GM12878 (cell line): ENCODE measurements around the gene JMJD4. TPM values are rescaled to one million over a fixed set of nuclear protein-coding genes. Genes with fewer than 3 reads are reported as not detected.

ENCODE experiments used
- ATAC-seq: fragments of 200-7000 bp; cut with Tn5 transposase; 3 replicates; pipeline ENCODE4 v1.9.1; 2020; ENCODE audit warnings: mild to moderate bottlenecking, moderate library complexity
- BruUV-seq: library from RNA; stranded (reverse); fragments of 400-500 nt; replicated peaks from 2 replicates; lab custom pipeline; 2021; lab: Mats Ljungman, UMichigan
- CTCF ChIA-PET: fragments of 300-600 bp; sonication (Branson Sonifier 250); formaldehyde crosslinking; extraction: SDS; loops from one replicate; lab custom pipeline; 2021; ENCODE audit warnings: inconsistent platforms; lab: Yijun Ruan, JAX
- POLR2A ChIA-PET: fragments of 350-600 bp; formaldehyde crosslinking; extraction: SDS; loops from one replicate; lab custom pipeline; 2021; ENCODE audit warnings: inconsistent platforms; lab: Charles Lee
- RAD21 ChIA-PET: fragments of 300-600 bp; sonication (Branson Sonifier 250); formaldehyde crosslinking; loops from one replicate; lab custom pipeline; 2023; ENCODE audit warnings: antibody characterized with exemption; ENCODE audit not compliant: unreplicated experiment; lab: Charles Lee
- SMC1A ChIA-PET: fragments of 300-600 bp; sonication (Branson Sonifier 250); formaldehyde crosslinking; loops from one replicate; lab custom pipeline; 2023; ENCODE audit not compliant: unreplicated experiment, uncharacterized antibody; lab: Charles Lee
- DNase-seq: peaks from one replicate; pipeline ENCODE4 v3.0.0-alpha.2; 2011; ENCODE audit warnings: low read depth, low spot score
- FAIRE-seq: peaks from 3 replicates; lab custom pipeline; 2011; peaks lifted over from hg19 to GRCh38; lab: Jason Lieb, UNC
- H2AFZ ChIP-seq: 2 replicates; pipeline ENCODE4 v1.6.0; 2011; ENCODE audit warnings: low read depth, low read length, control low read depth; ENCODE audit not compliant: control insufficient read depth
- H3K27ac ChIP-seq: 2 replicates; pipeline ENCODE4 v1.5.1; 2011; ENCODE audit warnings: control low read depth; ENCODE audit not compliant: control insufficient read depth, insufficient read depth
- H3K27me3 ChIP-seq, 2 experiments: replicated peaks in 1 of 2; 2 replicates each; pipeline versions ENCODE4 v1.6.0 to v1.6.1; 2011; ENCODE audit warnings: low read length in 1 of 2; ENCODE audit not compliant: control insufficient read depth in 2 of 2, insufficient read depth in 2 of 2
- H3K36me3 ChIP-seq, 2 experiments: 2 replicates each; pipeline ENCODE4 v1.5.1; 2011; ENCODE audit warnings: low read length in 1 of 2; ENCODE audit not compliant: control insufficient read depth in 2 of 2, insufficient read depth in 2 of 2
- H3K4me1 ChIP-seq: 2 replicates; pipeline ENCODE4 v1.6.1; 2011; ENCODE audit warnings: mild to moderate bottlenecking, low read length, moderate library complexity, mixed read lengths; ENCODE audit not compliant: control insufficient read depth, insufficient read depth
- H3K4me2 ChIP-seq: 2 replicates; pipeline ENCODE4 v1.6.0; 2011; ENCODE audit warnings: control low read depth; ENCODE audit not compliant: control insufficient read depth, insufficient read depth
- H3K4me3 ChIP-seq: fragments of 200-600 bp; sonication (generic); 2 replicates; pipeline ENCODE4 v1.5.1; 2016
- H3K79me2 ChIP-seq: 2 replicates; pipeline ENCODE4 v1.6.0; 2011; ENCODE audit warnings: low read length; ENCODE audit not compliant: control insufficient read depth, insufficient read depth
- H3K9ac ChIP-seq: 2 replicates; pipeline ENCODE4 v1.8.0; 2011; ENCODE audit warnings: low read length, control low read depth, mixed read lengths; ENCODE audit not compliant: control insufficient read depth, insufficient read depth
- H3K9me3 ChIP-seq: replicated peaks from 3 replicates; pipeline ENCODE4 v1.5.1; 2011; ENCODE audit warnings: mild to moderate bottlenecking, low read length; ENCODE audit not compliant: control insufficient read depth, insufficient read depth
- H4K20me1 ChIP-seq: 2 replicates; pipeline ENCODE4 v1.6.0; 2011; ENCODE audit not compliant: control insufficient read depth, insufficient read depth
- CBX5 ChIP-seq: sonication (generic); IDR thresholded peaks from 2 replicates; pipeline ENCODE4 v1.6.1; 2016; ENCODE audit warnings: low read depth, moderate library complexity, mild to moderate bottlenecking, inconsistent platforms
- E2F4 ChIP-seq: IDR thresholded peaks from 2 replicates; pipeline ENCODE4 v1.6.1; 2012; ENCODE audit warnings: low read depth, low read length, improper control_type of control experiment
- E2F8 ChIP-seq: fragments of 450-650 bp; IDR thresholded peaks from 2 replicates; pipeline ENCODE4 v1.6.1; 2018; ENCODE audit warnings: mild to moderate bottlenecking, low read depth, moderate library complexity; ENCODE audit not compliant: partially characterized antibody
- EZH2 ChIP-seq: IDR thresholded peaks from 2 replicates; pipeline ENCODE4 v1.6.1; 2012; ENCODE audit warnings: low read depth, mild to moderate bottlenecking, control low read depth, inconsistent platforms, low read length, borderline replicate concordance; ENCODE audit not compliant: control insufficient read depth
- FOXK2 ChIP-seq: fragments of 450-650 bp; IDR thresholded peaks from 2 replicates; pipeline ENCODE4 v1.6.1; 2017; ENCODE audit warnings: mild to moderate bottlenecking, moderate library complexity
- MEF2B ChIP-seq: fragments of 450-650 bp; IDR thresholded peaks from 2 replicates; pipeline ENCODE4 v1.6.1; 2018; ENCODE audit warnings: mild to moderate bottlenecking, moderate library complexity; ENCODE audit not compliant: partially characterized antibody, poor library complexity, severe bottlenecking
- MTA3 ChIP-seq: IDR thresholded peaks from 2 replicates; pipeline ENCODE4 v1.6.1; 2012; ENCODE audit warnings: low read length, inconsistent platforms, borderline replicate concordance
- NBN ChIP-seq: fragments of 450-650 bp; IDR thresholded peaks from 2 replicates; pipeline ENCODE4 v1.6.1; 2016
- NRF1 ChIP-seq: conservative IDR thresholded peaks from 2 replicates; pipeline ENCODE4 v1.6.1; 2011; ENCODE audit warnings: mild to moderate bottlenecking, low read depth, low read length, improper control_type of control experiment
- POLR2A ChIP-seq: IDR thresholded peaks from 2 replicates; pipeline ENCODE4 v1.6.1; 2011; ENCODE audit warnings: low read depth, mild to moderate bottlenecking, low read length
- RBBP5 ChIP-seq: fragments of 200-600 bp; sonication (generic); conservative IDR thresholded peaks from 2 replicates; pipeline ENCODE4 v1.6.1; 2016
- RCOR1 ChIP-seq: conservative IDR thresholded peaks from 2 replicates; pipeline ENCODE4 v1.6.1; 2012; ENCODE audit warnings: low read depth, low read length, improper control_type of control experiment
- RUNX3 ChIP-seq: IDR thresholded peaks from 2 replicates; pipeline ENCODE4 v1.6.1; 2012; ENCODE audit warnings: low read length, inconsistent platforms
- SMC3 ChIP-seq: IDR thresholded peaks from 2 replicates; pipeline ENCODE4 v1.6.1; 2011; ENCODE audit warnings: low read length, improper control_type of control experiment, borderline replicate concordance
- TAF1 ChIP-seq: IDR thresholded peaks from 2 replicates; pipeline ENCODE4 v1.6.1; 2011; ENCODE audit warnings: mild to moderate bottlenecking, low read depth, low read length, borderline replicate concordance
- WGBS: methylation state at CpG from one replicate; pipeline ENCODE4 v1.1.6; 2016; ENCODE audit warnings: low lambda C conversion rate; ENCODE audit not compliant: insufficient replicate concordance, insufficient coverage; ENCODE audit errors: missing lambda C conversion rate; 5-methylcytosine and 5-hydroxymethylcytosine counted together
- in situ Hi-C: fragments of 300-500 bp; cut with MboI; formaldehyde crosslinking; loops from 9 replicates; pipeline ENCODE4 v1.14.3; 2018; ENCODE audit warnings: mixed read lengths
- intact Hi-C: fragments of 100-400 bp; cut with micrococcal nuclease; formaldehyde crosslinking; loops from one replicate; pipeline ENCODE4 v1.14.2; 2022; ENCODE audit not compliant: unreplicated experiment
- polyA plus RNA-seq, 11 experiments: library from polyadenylated mRNA; depleted of rRNA in 4 of 11; unstranded in 6 of 11; stranded (reverse) in 5 of 11; fragments of >200 nt; fragmentation: Nextera tagmentation in 4 of 11; fragmentation: Illumina TruSeq in 1 of 11; extraction: Ambion mirVana in 4 of 11; extraction: Trizol in 1 of 11; gene quantifications; 1 replicate in 1 of 11; 2 replicates in 10 of 11; pipeline versions ENCODE4 v1.2.1 to v1.2.3, GENCODE V29; 2011 to 2016; ENCODE audit warnings: inconsistent platforms in 2 of 11, missing spikeins in 2 of 11, low read depth in 1 of 11
- total RNA-seq, 4 experiments: library from RNA; depleted of rRNA in 3 of 4; stranded (reverse); fragments of >200 nt in 3 of 4; fragmentation: Illumina TruSeq in 1 of 4; extraction: Trizol in 1 of 4; gene quantifications; 2 replicates each; pipeline versions ENCODE4 v1.2.1 to v1.2.3, GENCODE V29; 2013 to 2021
- TF ChIP-seq, protein P1 (sequence below): IDR thresholded peaks from 2 replicates; pipeline ENCODE4 v1.6.1; 2011; ENCODE audit warnings: low read depth, low read length, improper control_type of control experiment, borderline replicate concordance
- TF ChIP-seq, protein P2 (sequence below): IDR thresholded peaks from 2 replicates; pipeline ENCODE4 v1.6.1; 2011; ENCODE audit warnings: low read depth, mild to moderate bottlenecking, low read length, moderate library complexity, borderline replicate concordance; ENCODE audit errors: extremely low read depth
- TF ChIP-seq, protein P3 (sequence below): fragments of 450-650 bp; IDR thresholded peaks from 2 replicates; pipeline ENCODE4 v1.6.1; 2017; ENCODE audit warnings: mild to moderate bottlenecking, low read depth, inconsistent platforms; ENCODE audit not compliant: poor library complexity, severe bottlenecking

The JMJD4 gene
- total and polyA plus RNA-seq, 10 of the 15 experiments (the other 5 are each of a cell fraction or from before 2014, with no cell fraction given) = 0.89 to 38.3 (median 18.4) TPM

- ChIA-PET SMC1A (no interaction called here), POLR2A (no interaction called here), CTCF (no interaction called here), RAD21 (no interaction called here)
- ATAC-seq (no peak), DNase-seq (no peak), FAIRE-seq (no peak)
- no TSS peak for BruUV-seq
- WGBS = 98% methylated on average over 7 of the region's 7 CpGs
- H3K4me3 ChIP-seq = no peak overlapping the region
- H3K79me2 ChIP-seq = no peaks in the 10 kb centered on the region
- H3K27me3 ChIP-seq = no peaks in the 10 kb centered on the region
- H3K4me1 ChIP-seq = no peaks in the 10 kb centered on the region
- no peak for TF ChIP-seq MTA3
- TF ChIP-seq MEF2B = no peak
- no peak for TF ChIP-seq E2F8
- no peak for TF ChIP-seq E2F4
- TF ChIP-seq, protein P1, sequence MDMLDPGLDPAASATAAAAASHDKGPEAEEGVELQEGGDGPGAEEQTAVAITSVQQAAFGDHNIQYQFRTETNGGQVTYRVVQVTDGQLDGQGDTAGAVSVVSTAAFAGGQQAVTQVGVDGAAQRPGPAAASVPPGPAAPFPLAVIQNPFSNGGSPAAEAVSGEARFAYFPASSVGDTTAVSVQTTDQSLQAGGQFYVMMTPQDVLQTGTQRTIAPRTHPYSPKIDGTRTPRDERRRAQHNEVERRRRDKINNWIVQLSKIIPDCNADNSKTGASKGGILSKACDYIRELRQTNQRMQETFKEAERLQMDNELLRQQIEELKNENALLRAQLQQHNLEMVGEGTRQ = no peak
- no peak for TF ChIP-seq SMC3
- TF ChIP-seq, protein P2, sequence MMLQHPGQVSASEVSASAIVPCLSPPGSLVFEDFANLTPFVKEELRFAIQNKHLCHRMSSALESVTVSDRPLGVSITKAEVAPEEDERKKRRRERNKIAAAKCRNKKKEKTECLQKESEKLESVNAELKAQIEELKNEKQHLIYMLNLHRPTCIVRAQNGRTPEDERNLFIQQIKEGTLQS = no peak
- no peak for TF ChIP-seq RCOR1
- no peak for TF ChIP-seq RUNX3
- no peak for TF ChIP-seq EZH2
- TF ChIP-seq, protein P3, sequence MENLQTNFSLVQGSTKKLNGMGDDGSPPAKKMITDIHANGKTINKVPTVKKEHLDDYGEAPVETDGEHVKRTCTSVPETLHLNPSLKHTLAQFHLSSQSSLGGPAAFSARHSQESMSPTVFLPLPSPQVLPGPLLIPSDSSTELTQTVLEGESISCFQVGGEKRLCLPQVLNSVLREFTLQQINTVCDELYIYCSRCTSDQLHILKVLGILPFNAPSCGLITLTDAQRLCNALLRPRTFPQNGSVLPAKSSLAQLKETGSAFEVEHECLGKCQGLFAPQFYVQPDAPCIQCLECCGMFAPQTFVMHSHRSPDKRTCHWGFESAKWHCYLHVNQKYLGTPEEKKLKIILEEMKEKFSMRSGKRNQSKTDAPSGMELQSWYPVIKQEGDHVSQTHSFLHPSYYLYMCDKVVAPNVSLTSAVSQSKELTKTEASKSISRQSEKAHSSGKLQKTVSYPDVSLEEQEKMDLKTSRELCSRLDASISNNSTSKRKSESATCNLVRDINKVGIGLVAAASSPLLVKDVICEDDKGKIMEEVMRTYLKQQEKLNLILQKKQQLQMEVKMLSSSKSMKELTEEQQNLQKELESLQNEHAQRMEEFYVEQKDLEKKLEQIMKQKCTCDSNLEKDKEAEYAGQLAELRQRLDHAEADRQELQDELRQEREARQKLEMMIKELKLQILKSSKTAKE = no peak
- no peak for TF ChIP-seq NRF1
- no peak for TF ChIP-seq POLR2A
- TF ChIP-seq TAF1 = no peak
- no peak for TF ChIP-seq CBX5
- no peak for TF ChIP-seq RBBP5
- no peak for TF ChIP-seq FOXK2
- no peak for TF ChIP-seq NBN
- no peak overlapping the region for H2AFZ ChIP-seq
- no peak overlapping the region for H3K27ac ChIP-seq
- no peaks in the 10 kb centered on the region for H4K20me1 ChIP-seq
- peaks cover 6 to 8% of the 10 kb centered on the region in 2 experiments; a peak in 3 of 4 replicates for H3K36me3 ChIP-seq
- no peak overlapping the region for H3K4me2 ChIP-seq
- no peak overlapping the region for H3K9ac ChIP-seq
- intact Hi-C loops (no loop called here), in situ Hi-C loops (no loop called here)
- no peaks in the 10 kb centered on the region for H3K9me3 ChIP-seq
Measured at GRCh38 chr1:227749225-227749624, 14.1 kb upstream of the JMJD4 start.
